SJSA1 (cell line): Measurements from ENCODE around the gene GREB1. TPM values are rescaled to one million over a fixed set of nuclear protein-coding genes. Genes with fewer than 3 reads are reported as not detected.

Experiments
- DNase-seq, 2 experiments: peaks; one replicate each; pipeline ENCODE4 v3.0.0-alpha.2; 2015 to 2020; ENCODE audit warnings: low spot score in 2 of 2, low read depth in 1 of 2
- H3K27ac ChIP-seq: fragments of 250-450 bp; sonication (Bioruptor Pico); 2 replicates; pipeline ENCODE4 v1.5.1; 2020; ENCODE audit warnings: mild to moderate bottlenecking, moderate library complexity
- H3K27me3 ChIP-seq: fragments of 250-450 bp; sonication (Bioruptor Pico); replicated peaks from 2 replicates; pipeline ENCODE4 v1.5.1; 2020; ENCODE audit warnings: mild to moderate bottlenecking, moderate library complexity
- H3K36me3 ChIP-seq: fragments of 250-450 bp; sonication (Bioruptor Pico); 2 replicates; pipeline ENCODE4 v1.5.1; 2020; ENCODE audit warnings: mild to moderate bottlenecking
- H3K4me1 ChIP-seq: fragments of 250-450 bp; sonication (Bioruptor Pico); replicated peaks from 2 replicates; pipeline ENCODE4 v1.6.1; 2021; ENCODE audit warnings: mild to moderate bottlenecking
- H3K4me3 ChIP-seq: fragments of 250-450 bp; sonication (Bioruptor Pico); 2 replicates; pipeline ENCODE4 v1.5.1; 2020; ENCODE audit warnings: mild to moderate bottlenecking
- H3K9me3 ChIP-seq: fragments of 250-450 bp; sonication (Bioruptor Pico); replicated peaks from 2 replicates; pipeline ENCODE4 v1.5.1; 2020; ENCODE audit warnings: mild to moderate bottlenecking
- total RNA-seq: library from RNA; depleted of rRNA; stranded (reverse); fragments of >200 nt; shearing (Covaris generic); gene quantifications from 2 replicates; pipeline ENCODE4 v1.2.3, GENCODE V29; 2014

GREB1 gene
- total RNA-seq, 1 experiment from 2014 or later, result not detected

GRCh38 chr2:11616097-11616687 is 82.3 kb downstream of the GREB1 start:
- Histone ChIP-seq H3K9me3 (no peaks in the 10 kb centered on the region), H3K4me3 (no peak overlapping the region), H3K4me1 (no peaks in the 10 kb centered on the region), H3K27me3 (no peaks in the 10 kb centered on the region), H3K36me3 (no peaks in the 10 kb centered on the region), H3K27ac (no peak overlapping the region)
- DNase-seq, result no peak

- no peaks in the 10 kb centered on the region for H3K36me3 ChIP-seq
- DNase-seq, result no peak
- no peak overlapping the region for H3K27ac ChIP-seq
- H3K4me3 ChIP-seq, result no peak overlapping the region
- H3K9me3 ChIP-seq, result no peaks in the 10 kb centered on the region
- H3K27me3 ChIP-seq, result no peaks in the 10 kb centered on the region
- H3K4me1 ChIP-seq, result no peaks in the 10 kb centered on the region
Observed at GRCh38 chr2:11616851-11617415, 83.1 kb downstream of the GREB1 start.

- no peaks in the 10 kb centered on the region for H3K9me3 ChIP-seq
- no peaks in the 10 kb centered on the region for H3K36me3 ChIP-seq
- no peaks in the 10 kb centered on the region for H3K27me3 ChIP-seq
- H3K4me1 ChIP-seq, result no peaks in the 10 kb centered on the region
- no peak for DNase-seq
- H3K4me3 ChIP-seq, result no peak overlapping the region
- H3K27ac ChIP-seq, result no peak overlapping the region
Observed at GRCh38 chr2:11617527-11617926, 83.7 kb downstream of the GREB1 start.

- no peak for DNase-seq
- no peak overlapping the region for H3K4me3 ChIP-seq
- no peaks in the 10 kb centered on the region; the same call in 1 of the 2 replicates for H3K27me3 ChIP-seq
- H3K27ac ChIP-seq, result no peak overlapping the region
- no peaks in the 10 kb centered on the region for H3K36me3 ChIP-seq
- H3K4me1 ChIP-seq, result no peaks in the 10 kb centered on the region
- H3K9me3 ChIP-seq, result no peaks in the 10 kb centered on the region
Observed at GRCh38 chr2:11617984-11618707, 84.3 kb downstream of the GREB1 start.

- Histone ChIP-seq H3K9me3 (no peaks in the 10 kb centered on the region), H3K4me1 (no peaks in the 10 kb centered on the region), H3K36me3 (no peaks in the 10 kb centered on the region), H3K4me3 (no peak overlapping the region), H3K27ac (no peak overlapping the region), H3K27me3 (no peaks in the 10 kb centered on the region; the same call in 1 of the 2 replicates)
- DNase-seq, result no peak
Observed at GRCh38 chr2:11618708-11619062, 84.8 kb downstream of the GREB1 start.

- H3K4me3 ChIP-seq, result no peak overlapping the region
Observed at GRCh38 chr2:11621410-11621809, 87.6 kb downstream of the GREB1 start.

GRCh38 chr2:11622611-11623010 is 88.8 kb downstream of the GREB1 start:
- no peaks in the 10 kb centered on the region for H3K36me3 ChIP-seq
- peaks cover 10% of the 10 kb centered on the region for H3K9me3 ChIP-seq

More at GRCh38 chr2:11621410-11621809, 87.6 kb downstream of the GREB1 start:
- DNase-seq, result no peak
- H3K36me3 ChIP-seq, result no peaks in the 10 kb centered on the region
- no peaks in the 10 kb centered on the region for H3K4me1 ChIP-seq
- no peaks in the 10 kb centered on the region; the same call in 1 of the 2 replicates for H3K27me3 ChIP-seq
- H3K9me3 ChIP-seq, result no peaks in the 10 kb centered on the region
- no peak overlapping the region for H3K27ac ChIP-seq

GRCh38 chr2:11624893-11625292 is 91.0 kb downstream of the GREB1 start:
- Histone ChIP-seq H3K9me3 (peaks cover 10% of the 10 kb centered on the region), H3K4me1 (no peaks in the 10 kb centered on the region), H3K27me3 (no peaks in the 10 kb centered on the region; the same call in 1 of the 2 replicates), H3K36me3 (no peaks in the 10 kb centered on the region), H3K27ac (no peak overlapping the region), H3K4me3 (no peak overlapping the region)
- no peak for DNase-seq

More at GRCh38 chr2:11622611-11623010, 88.8 kb downstream of the GREB1 start:
- no peaks in the 10 kb centered on the region for H3K4me1 ChIP-seq
- no peak overlapping the region for H3K4me3 ChIP-seq
- no peak for DNase-seq
- no peaks in the 10 kb centered on the region; the same call in 1 of the 2 replicates for H3K27me3 ChIP-seq
- H3K27ac ChIP-seq, result no peak overlapping the region

GRCh38 chr2:11625671-11626070 is 91.8 kb downstream of the GREB1 start:
- Histone ChIP-seq H3K36me3 (no peaks in the 10 kb centered on the region), H3K27ac (no peak overlapping the region), H3K4me3 (no peak overlapping the region), H3K27me3 (no peaks in the 10 kb centered on the region; the same call in 1 of the 2 replicates), H3K4me1 (no peaks in the 10 kb centered on the region), H3K9me3 (peaks cover 10% of the 10 kb centered on the region)
- DNase-seq, result no peak

- H3K27ac ChIP-seq, result no peak overlapping the region
- no peaks in the 10 kb centered on the region for H3K36me3 ChIP-seq
- no peak overlapping the region for H3K4me3 ChIP-seq
- H3K4me1 ChIP-seq, result no peaks in the 10 kb centered on the region
- H3K9me3 ChIP-seq, result peaks cover 10% of the 10 kb centered on the region
- DNase-seq, result no peak
- H3K27me3 ChIP-seq, result no peaks in the 10 kb centered on the region
Observed at GRCh38 chr2:11628675-11629074, 94.8 kb downstream of the GREB1 start.

GRCh38 chr2:11629215-11629614 is 95.4 kb downstream of the GREB1 start:
- H3K36me3 ChIP-seq, result no peaks in the 10 kb centered on the region

GRCh38 chr2:11629851-11630250 is 96.0 kb downstream of the GREB1 start:
- DNase-seq, result no peak
- H3K4me3 ChIP-seq, result no peak overlapping the region
- H3K27ac ChIP-seq, result no peak overlapping the region
- H3K4me1 ChIP-seq, result no peaks in the 10 kb centered on the region
- H3K27me3 ChIP-seq, result no peaks in the 10 kb centered on the region
- H3K36me3 ChIP-seq, result no peaks in the 10 kb centered on the region
- peaks cover 10% of the 10 kb centered on the region for H3K9me3 ChIP-seq

More at GRCh38 chr2:11629215-11629614, 95.4 kb downstream of the GREB1 start:
- Histone ChIP-seq H3K27ac (no peak overlapping the region), H3K9me3 (peaks cover 10% of the 10 kb centered on the region), H3K27me3 (no peaks in the 10 kb centered on the region), H3K4me3 (no peak overlapping the region), H3K4me1 (no peaks in the 10 kb centered on the region)
- no peak for DNase-seq

GRCh38 chr2:11630855-11631254 is 97.0 kb downstream of the GREB1 start:
- DNase-seq, result no peak

GRCh38 chr2:11631462-11631861 is 97.6 kb downstream of the GREB1 start:
- Histone ChIP-seq H3K36me3 (no peaks in the 10 kb centered on the region), H3K4me1 (no peaks in the 10 kb centered on the region), H3K4me3 (no peak overlapping the region), H3K9me3 (peaks cover 10% of the 10 kb centered on the region), H3K27ac (no peak overlapping the region), H3K27me3 (0 out of 2 replicates have a peak, but pooled peaks cover 5% of the 10 kb centered on the region)
- no peak for DNase-seq

More at GRCh38 chr2:11630855-11631254, 97.0 kb downstream of the GREB1 start:
- H3K27ac ChIP-seq, result no peak overlapping the region
- H3K36me3 ChIP-seq, result no peaks in the 10 kb centered on the region
- 0 out of 2 replicates have a peak, but pooled peaks cover 4% of the 10 kb centered on the region for H3K27me3 ChIP-seq
- peaks cover 10% of the 10 kb centered on the region for H3K9me3 ChIP-seq
- no peak overlapping the region for H3K4me3 ChIP-seq
- no peaks in the 10 kb centered on the region for H3K4me1 ChIP-seq
